ENCODE measurements around the gene VPS18.
A peak's percentile ranks its signal among the peaks of the same experiment; 100 is the strongest.

VPS18 gene

GRCh38 chr15:40893733-40894680, at the start of gene VPS18:
Gene VPS18 (plus strand): TSS chr15:40894450. CDS start chr15:40894769, 319 bp downstream.
- Histone ChIP-seq H3K27ac (peak within 1 kb of the TSS; percentile 87 to 92), H3K4me3 (peak within 1 kb of the TSS; percentile 89)
- peak; percentile 98 for TF ChIP-seq CTCF (IDR thresholded peaks at IDR 0.05)
- peak; percentile 98 for DNase-seq (ENCODE audit: low spot score)

GRCh38 chr15:40844696-40845030, 49.6 kb upstream of the VPS18 start:
- no peak for DNase-seq (ENCODE audit: low spot score)
- no peak overlapping the region for H3K27ac ChIP-seq
- TF ChIP-seq CTCF (IDR thresholded peaks at IDR 0.05): no peak

DNA sequence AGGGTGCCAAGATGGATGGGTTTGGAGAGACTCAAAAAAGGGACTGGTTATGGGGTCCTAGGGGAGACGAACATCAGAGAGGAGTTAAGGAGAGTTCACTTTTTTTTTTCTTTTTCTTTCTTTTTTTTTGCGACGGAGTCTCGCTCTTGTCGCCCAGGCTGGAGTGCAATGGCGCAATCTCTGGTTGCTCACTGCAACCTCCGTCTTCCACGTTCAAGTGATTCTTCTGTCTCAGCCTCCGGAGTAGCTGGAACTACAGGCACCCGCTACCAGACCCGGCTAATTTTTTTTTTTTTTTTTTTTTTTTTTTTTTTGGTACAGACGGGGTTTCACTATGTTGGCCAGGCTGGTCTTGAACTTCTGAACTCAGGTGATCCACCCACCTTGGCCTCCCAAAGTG, 49.2 kb upstream of the VPS18 start:
- H3K27ac ChIP-seq: no peak overlapping the region

More at GRCh38 chr15:40844696-40845030, 49.6 kb upstream of the VPS18 start:
- H3K4me3 ChIP-seq: peak overlapping the region; percentile 72

DNA sequence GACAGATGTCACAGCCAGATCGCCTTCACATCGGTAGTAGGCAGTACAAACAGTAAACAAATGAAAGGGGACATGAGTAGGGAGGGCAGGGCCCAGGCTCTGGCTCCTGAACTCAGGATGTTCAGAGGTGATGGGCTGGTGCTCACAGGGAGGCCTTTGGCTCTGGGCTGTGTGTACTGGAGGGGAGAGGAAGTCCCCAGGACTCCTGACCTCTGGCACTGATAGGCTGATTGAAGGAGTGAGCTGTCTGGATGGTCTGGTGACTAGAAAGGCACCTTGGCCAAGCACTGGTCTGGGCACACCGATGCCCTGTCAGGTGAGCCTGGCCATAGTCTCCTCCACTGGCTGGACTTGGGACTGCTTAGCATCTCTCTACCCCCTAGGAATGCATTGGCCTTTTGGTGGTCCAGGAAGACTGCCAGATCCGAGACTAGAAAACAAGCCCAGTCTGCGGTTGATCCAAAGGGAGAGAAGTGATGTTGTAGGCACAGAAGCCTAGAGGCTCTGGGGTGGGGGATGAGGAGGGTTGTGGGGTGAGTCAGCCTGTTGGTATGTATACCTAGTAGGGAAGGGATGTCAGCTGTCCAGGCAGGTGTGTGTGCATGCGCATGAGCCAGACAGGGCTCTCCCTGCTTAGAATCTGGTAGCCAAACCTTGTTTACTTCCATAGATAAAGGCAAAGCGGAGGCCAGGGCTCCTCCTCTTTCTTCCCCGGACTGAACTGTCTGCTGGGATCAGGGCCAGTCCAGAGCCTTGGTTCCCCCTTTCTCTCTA, 48.6 kb upstream of the VPS18 start:
- H3K27ac ChIP-seq: no peak overlapping the region
- no peak for DNase-seq (ENCODE audit: low spot score)
- TF ChIP-seq CTCF (IDR thresholded peaks at IDR 0.05): no peak
- H3K4me3 ChIP-seq: no peak overlapping the region

More for the DNA sequence above, 49.2 kb upstream of the VPS18 start:
- peak overlapping the region; percentile 72 for H3K4me3 ChIP-seq
- no peak for DNase-seq (ENCODE audit: low spot score)
- no peak for TF ChIP-seq CTCF (IDR thresholded peaks at IDR 0.05)

DNA sequence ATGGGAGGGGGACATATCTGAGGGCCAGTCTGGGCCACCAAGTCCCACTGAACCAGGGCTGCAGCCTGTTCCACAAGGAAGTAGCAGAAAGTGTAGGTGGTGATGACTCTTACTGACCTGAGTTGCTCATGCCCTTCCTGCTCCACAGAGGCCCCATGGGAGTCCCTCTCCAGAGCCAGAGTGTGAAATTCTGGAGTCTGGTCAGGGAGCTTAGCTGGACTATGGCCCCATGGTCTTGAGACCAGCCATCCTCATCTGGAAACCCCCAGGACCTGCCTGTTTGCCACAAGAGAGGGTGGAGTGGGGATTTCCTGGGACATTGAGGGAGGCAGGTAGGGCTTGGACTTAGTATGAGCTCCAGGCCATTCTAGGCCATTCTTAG, 47.4 kb upstream of the VPS18 start:
- Histone ChIP-seq H3K27ac (peak overlapping the region in 1 of 2 donors; percentile 60), H3K4me3 (no peak overlapping the region)
- TF ChIP-seq CTCF (IDR thresholded peaks at IDR 0.05): no peak
- DNase-seq (ENCODE audit: low spot score): no peak

- no peak for TF ChIP-seq CTCF (IDR thresholded peaks at IDR 0.05)
- no peak for DNase-seq (ENCODE audit: low spot score)
- Histone ChIP-seq H3K27ac (peak overlapping the region in 1 of 2 donors; percentile 60), H3K4me3 (no peak overlapping the region)
Measured at GRCh38 chr15:40847223-40847961, 46.9 kb upstream of the VPS18 start.
